ENCODE data around the gene SNORC. TPM values are rescaled to one million over a fixed set of nuclear protein-coding genes. Genes with fewer than 3 reads are reported as not detected.

SNORC gene
- total and polyA plus RNA-seq, 2 of the 13 experiments (the other 11 are each of a cell fraction or from before 2014, with no cell fraction given), result 59.1 to 86.1 TPM

DNA sequence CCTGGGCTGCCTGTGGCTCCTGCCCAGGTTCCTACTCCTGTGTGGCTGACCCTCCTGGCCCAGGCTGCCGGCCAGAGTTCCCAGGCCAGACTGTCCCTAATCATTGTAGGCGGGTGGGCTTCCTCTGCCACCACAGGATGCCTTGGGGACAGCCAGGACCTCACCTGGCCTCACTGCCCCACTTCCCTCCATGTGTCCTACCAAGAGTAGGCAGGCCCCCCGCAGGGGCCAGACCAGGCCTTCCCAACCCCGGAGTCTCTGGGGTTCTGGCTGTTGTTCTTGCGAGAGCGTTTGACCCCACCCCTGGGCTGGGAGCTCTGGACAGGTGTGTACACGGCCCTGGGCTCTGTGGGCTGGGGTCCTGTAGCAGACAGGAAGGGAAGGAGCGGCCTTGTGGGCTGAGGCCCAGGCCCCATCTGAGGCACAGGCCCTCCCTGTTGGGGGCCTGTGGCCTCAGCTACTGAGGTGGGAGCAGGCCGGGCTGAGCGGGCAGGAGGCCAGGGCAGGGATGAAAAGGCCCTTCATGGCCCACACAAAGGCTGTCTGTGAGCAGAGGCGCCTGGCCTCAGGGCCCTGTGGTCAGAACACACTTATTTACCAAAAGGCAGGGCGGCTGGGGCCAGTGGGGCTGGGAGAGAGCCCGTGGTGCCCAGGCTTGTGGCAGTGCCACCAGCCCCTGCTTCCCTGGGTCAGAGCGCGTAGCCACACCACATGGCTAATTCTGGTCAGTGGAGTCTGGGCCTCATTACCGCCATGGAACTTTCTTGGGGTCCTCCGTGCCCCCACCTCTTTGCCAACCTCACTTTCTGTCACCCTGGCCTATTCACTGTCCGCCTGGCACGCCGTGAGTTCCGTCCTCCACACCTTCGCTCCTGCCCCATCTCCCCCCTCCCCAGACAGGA lies 2.0 kb downstream of the SNORC start (continued):
- TF ChIP-seq, protein P1, sequence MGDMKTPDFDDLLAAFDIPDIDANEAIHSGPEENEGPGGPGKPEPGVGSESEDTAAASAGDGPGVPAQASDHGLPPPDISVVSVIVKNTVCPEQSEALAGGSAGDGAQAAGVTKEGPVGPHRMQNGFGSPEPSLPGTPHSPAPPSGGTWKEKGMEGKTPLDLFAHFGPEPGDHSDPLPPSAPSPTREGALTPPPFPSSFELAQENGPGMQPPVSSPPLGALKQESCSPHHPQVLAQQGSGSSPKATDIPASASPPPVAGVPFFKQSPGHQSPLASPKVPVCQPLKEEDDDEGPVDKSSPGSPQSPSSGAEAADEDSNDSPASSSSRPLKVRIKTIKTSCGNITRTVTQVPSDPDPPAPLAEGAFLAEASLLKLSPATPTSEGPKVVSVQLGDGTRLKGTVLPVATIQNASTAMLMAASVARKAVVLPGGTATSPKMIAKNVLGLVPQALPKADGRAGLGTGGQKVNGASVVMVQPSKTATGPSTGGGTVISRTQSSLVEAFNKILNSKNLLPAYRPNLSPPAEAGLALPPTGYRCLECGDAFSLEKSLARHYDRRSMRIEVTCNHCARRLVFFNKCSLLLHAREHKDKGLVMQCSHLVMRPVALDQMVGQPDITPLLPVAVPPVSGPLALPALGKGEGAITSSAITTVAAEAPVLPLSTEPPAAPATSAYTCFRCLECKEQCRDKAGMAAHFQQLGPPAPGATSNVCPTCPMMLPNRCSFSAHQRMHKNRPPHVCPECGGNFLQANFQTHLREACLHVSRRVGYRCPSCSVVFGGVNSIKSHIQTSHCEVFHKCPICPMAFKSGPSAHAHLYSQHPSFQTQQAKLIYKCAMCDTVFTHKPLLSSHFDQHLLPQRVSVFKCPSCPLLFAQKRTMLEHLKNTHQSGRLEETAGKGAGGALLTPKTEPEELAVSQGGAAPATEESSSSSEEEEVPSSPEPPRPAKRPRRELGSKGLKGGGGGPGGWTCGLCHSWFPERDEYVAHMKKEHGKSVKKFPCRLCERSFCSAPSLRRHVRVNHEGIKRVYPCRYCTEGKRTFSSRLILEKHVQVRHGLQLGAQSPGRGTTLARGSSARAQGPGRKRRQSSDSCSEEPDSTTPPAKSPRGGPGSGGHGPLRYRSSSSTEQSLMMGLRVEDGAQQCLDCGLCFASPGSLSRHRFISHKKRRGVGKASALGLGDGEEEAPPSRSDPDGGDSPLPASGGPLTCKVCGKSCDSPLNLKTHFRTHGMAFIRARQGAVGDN (CRISPR knock-in tag; IDR thresholded peaks at IDR 0.05), result peak; percentile 97
- TF ChIP-seq NR2F6 (IDR thresholded peaks at IDR 0.05) (peak; percentile 49), NR2F6 (CRISPR knock-in tag; IDR thresholded peaks at IDR 0.05) (peak; percentile 49; the same call in 1 of the 2 replicates), SAFB2 (CRISPR knock-in tag; IDR thresholded peaks at IDR 0.05; ENCODE audit: borderline replicate concordance, low read depth) (no peak; the same call in 1 of the 2 replicates), ETV6 (CRISPR knock-in tag; conservative IDR thresholded peaks at IDR 0.05) (no peak; the same call in 1 of the 2 replicates), SOX13 (IDR thresholded peaks at IDR 0.05) (peak; percentile 12; the same call in 1 of the 2 replicates), SOX13 (CRISPR knock-in tag; conservative IDR thresholded peaks at IDR 0.05 in 1 of 2, IDR thresholded peaks at IDR 0.05 in 1 of 2) (peak in 1 of 2 experiments; percentile 78; a peak in 2 of 4 replicates), ZFAT (CRISPR knock-in tag; conservative IDR thresholded peaks at IDR 0.05) (no peak), CBX5 (CRISPR knock-in tag; IDR thresholded peaks at IDR 0.05; ENCODE audit: borderline replicate concordance) (no peak), ZSCAN21 (CRISPR knock-in tag; IDR thresholded peaks at IDR 0.05; ENCODE audit: borderline replicate concordance) (no peak), NFIC (IDR thresholded peaks at IDR 0.05; ENCODE audit: low read length) (no peak; the same call in 1 of the 2 replicates), KDM5A (IDR thresholded peaks at IDR 0.05; ENCODE audit: borderline replicate concordance, low read length) (no peak), ZBTB1 (CRISPR knock-in tag; IDR thresholded peaks at IDR 0.05; ENCODE audit: borderline replicate concordance) (no peak), NR2F2 (IDR thresholded peaks at IDR 0.05; ENCODE audit: borderline replicate concordance, low read depth) (peak; percentile 25; the same call in 1 of the 2 replicates), ZC3H4 (CRISPR knock-in tag; IDR thresholded peaks at IDR 0.05; ENCODE audit: borderline replicate concordance) (no peak; the same call in 1 of the 2 replicates), ZNF772 (CRISPR knock-in tag; IDR thresholded peaks at IDR 0.05) (no peak), NR1H2 (CRISPR knock-in tag; IDR thresholded peaks at IDR 0.05; ENCODE audit: borderline replicate concordance, low read depth) (no peak), TOPORS (CRISPR knock-in tag; IDR thresholded peaks at IDR 0.05) (0 out of 2 replicates have a peak, but pooled peaks have one; percentile 12), ZBTB7B (CRISPR knock-in tag; IDR thresholded peaks at IDR 0.05) (peak; percentile 98), HDAC6 (IDR thresholded peaks at IDR 0.05; ENCODE audit: low read depth, low read length) (no peak), SOX6 (IDR thresholded peaks at IDR 0.05) (no peak), SOX6 (CRISPR knock-in tag; IDR thresholded peaks at IDR 0.05) (peak; percentile 79)
- TF ChIP-seq, protein P2, sequence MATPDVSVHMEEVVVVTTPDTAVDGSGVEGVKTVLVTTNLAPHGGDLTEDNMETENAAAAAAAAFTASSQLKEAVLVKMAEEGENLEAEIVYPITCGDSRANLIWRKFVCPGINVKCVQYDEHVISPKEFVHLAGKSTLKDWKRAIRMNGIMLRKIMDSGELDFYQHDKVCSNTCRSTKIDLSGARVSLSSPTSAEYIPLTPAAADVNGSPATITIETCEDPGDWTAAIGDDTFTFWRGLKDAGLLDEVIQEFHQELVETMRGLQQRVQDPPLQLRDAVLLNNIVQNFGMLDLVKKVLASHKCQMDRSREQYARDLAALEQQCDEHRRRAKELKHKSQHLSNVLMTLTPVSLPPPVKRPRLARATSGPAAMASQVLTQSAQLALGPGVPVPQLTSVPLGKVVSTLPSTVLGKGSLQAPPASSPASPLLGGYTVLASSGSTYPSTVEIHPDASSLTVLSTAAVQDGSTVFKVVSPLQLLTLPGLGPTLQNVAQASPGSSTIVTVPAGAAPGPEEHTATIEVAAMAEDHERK (CRISPR knock-in tag; IDR thresholded peaks at IDR 0.05; ENCODE audit: low read depth), result no peak
- TF ChIP-seq, protein P3, sequence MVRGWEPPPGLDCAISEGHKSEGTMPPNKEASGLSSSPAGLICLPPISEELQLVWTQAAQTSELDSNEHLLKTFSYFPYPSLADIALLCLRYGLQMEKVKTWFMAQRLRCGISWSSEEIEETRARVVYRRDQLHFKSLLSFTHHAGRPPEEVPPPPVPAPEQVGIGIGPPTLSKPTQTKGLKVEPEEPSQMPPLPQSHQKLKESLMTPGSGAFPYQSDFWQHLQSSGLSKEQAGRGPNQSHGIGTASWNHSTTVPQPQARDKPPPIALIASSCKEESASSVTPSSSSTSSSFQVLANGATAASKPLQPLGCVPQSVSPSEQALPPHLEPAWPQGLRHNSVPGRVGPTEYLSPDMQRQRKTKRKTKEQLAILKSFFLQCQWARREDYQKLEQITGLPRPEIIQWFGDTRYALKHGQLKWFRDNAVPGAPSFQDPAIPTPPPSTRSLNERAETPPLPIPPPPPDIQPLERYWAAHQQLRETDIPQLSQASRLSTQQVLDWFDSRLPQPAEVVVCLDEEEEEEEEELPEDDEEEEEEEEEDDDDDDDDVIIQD (CRISPR knock-in tag; IDR thresholded peaks at IDR 0.05; ENCODE audit: low read depth), result no peak
